K562 (cell line): ENCODE measurements around the gene EPHA4. TPM values are rescaled to one million over a fixed set of nuclear protein-coding genes. Genes with fewer than 3 reads are reported as not detected.

Experiments used
- ATAC-seq: fragments of 200-7000 bp; cut with Tn5 transposase; 3 replicates; pipeline ENCODE4 v1.9.1; 2020; ENCODE audit warnings: moderate library complexity
- BruUV-seq: library from RNA; stranded (reverse); fragments of 400-500 nt; replicated peaks from 2 replicates; lab custom pipeline; 2021; lab: Mats Ljungman, UMichigan
- CTCF ChIA-PET: fragments of 300-600 bp; formaldehyde crosslinking; extraction: SDS; loops from one replicate; lab custom pipeline; 2021; ENCODE audit warnings: low intra/inter-chr PET ratio; lab: Yijun Ruan, JAX
- POLR2A ChIA-PET: fragments of 300-600, 350-650 bp; sonication (Branson Sonifier 250); formaldehyde crosslinking; extraction: SDS; loops from one replicate; lab custom pipeline; 2021; ENCODE audit warnings: antibody characterized with exemption, inconsistent platforms; lab: Yijun Ruan, JAX
- DNase-seq, 4 experiments: peaks; one replicate each; pipeline versions ENCODE4 v3.0.0 to v3.0.0-alpha.2; 2011 to 2018; ENCODE audit warnings: low spot score in 3 of 4, mixed read lengths in 3 of 4; ENCODE audit errors: extremely low read depth in 1 of 4
- FAIRE-seq: peaks from 2 replicates; lab custom pipeline; 2011; peaks lifted over from hg19 to GRCh38; lab: Jason Lieb, UNC
- H2AFZ ChIP-seq: 2 replicates; pipeline ENCODE4 v1.6.0; 2011; ENCODE audit warnings: low read depth, low read length, control low read depth, inconsistent platforms
- H3K27ac ChIP-seq: fragments of 200-600 bp; 3 replicates; pipeline ENCODE4 v1.8.0; 2011; ENCODE audit warnings: low read depth, mild to moderate bottlenecking, control low read depth, inconsistent platforms, low read length, moderate library complexity, mixed read lengths; ENCODE audit errors: extremely low read depth
- H3K27me3 ChIP-seq, 2 experiments: fragments of 300-600 bp in 1 of 2; 2 replicates in 1 of 2; 3 replicates in 1 of 2; pipeline versions ENCODE4 v1.6.0 to v1.8.0; 2011; ENCODE audit warnings: inconsistent platforms in 2 of 2, low read length in 2 of 2, mild to moderate bottlenecking in 1 of 2, mixed read lengths in 1 of 2, moderate library complexity in 1 of 2; ENCODE audit not compliant: control insufficient read depth in 2 of 2, insufficient read depth in 2 of 2
- H3K36me3 ChIP-seq: fragments of 300-600 bp; 3 replicates; pipeline ENCODE4 v1.8.0; 2011; ENCODE audit warnings: mild to moderate bottlenecking, low read length, inconsistent platforms; ENCODE audit not compliant: control insufficient read depth, insufficient read depth
- H3K4me1 ChIP-seq, 2 experiments: fragments of 200-600 bp in 1 of 2; replicated peaks in 1 of 2; 2 replicates in 1 of 2; 3 replicates in 1 of 2; pipeline versions ENCODE4 v1.5.1 to v1.8.0; 2011; ENCODE audit warnings: inconsistent platforms in 2 of 2, low read length in 2 of 2, mild to moderate bottlenecking in 1 of 2, mixed read lengths in 1 of 2, moderate library complexity in 1 of 2; ENCODE audit not compliant: control insufficient read depth in 2 of 2, insufficient read depth in 2 of 2
- H3K4me2 ChIP-seq: 2 replicates; pipeline ENCODE4 v1.6.1; 2011; ENCODE audit warnings: low read length, control low read depth, inconsistent platforms, mixed read lengths; ENCODE audit not compliant: insufficient read depth
- H3K4me3 ChIP-seq: fragments of 200-600 bp; sonication (generic), shearing (Covaris generic); 2 replicates; pipeline ENCODE4 v1.5.1; 2016; ENCODE audit warnings: control low read depth, inconsistent platforms
- H3K79me2 ChIP-seq: fragments of 200-600 bp; 3 replicates; pipeline ENCODE4 v1.8.0; 2011; ENCODE audit warnings: low read length, inconsistent platforms; ENCODE audit not compliant: control insufficient read depth, insufficient read depth
- H3K9ac ChIP-seq, 2 experiments: 2 replicates each; pipeline versions ENCODE4 v1.6.0 to v1.6.1; 2011; ENCODE audit warnings: low read depth in 2 of 2, low read length in 2 of 2, control low read depth in 1 of 2, inconsistent platforms in 1 of 2, mild to moderate bottlenecking in 1 of 2, mixed read lengths in 1 of 2; ENCODE audit not compliant: insufficient read depth in 1 of 2
- H3K9me1 ChIP-seq: one replicate; pipeline ENCODE4 v1.6.0; 2011; ENCODE audit warnings: inconsistent platforms, mild to moderate bottlenecking, low read length, moderate library complexity; ENCODE audit not compliant: control insufficient read depth, insufficient read depth
- H3K9me3 ChIP-seq: replicated peaks from 2 replicates; pipeline ENCODE4 v1.5.1; 2011; ENCODE audit warnings: low read depth, low read length, inconsistent platforms; ENCODE audit not compliant: control insufficient read depth, insufficient read depth
- H4K20me1 ChIP-seq: replicated peaks from 2 replicates; pipeline ENCODE4 v1.6.1; 2011; ENCODE audit warnings: low read length, inconsistent platforms, mixed read lengths; ENCODE audit not compliant: control insufficient read depth, insufficient read depth
- CBX8 ChIP-seq: fragments of 200-600 bp; sonication (generic); IDR thresholded peaks from 2 replicates; pipeline ENCODE4 v1.6.1; 2012; ENCODE audit warnings: borderline replicate concordance, mixed run types, low read depth, mild to moderate bottlenecking, moderate library complexity, mixed read lengths, low read length, control low read depth, inconsistent platforms; ENCODE audit not compliant: poor library complexity, severe bottlenecking; ENCODE audit errors: extremely low read depth
- HDAC3 ChIP-seq: fragments of 450-650 bp; IDR thresholded peaks from 2 replicates; pipeline ENCODE4 v1.6.1; 2018; ENCODE audit warnings: borderline replicate concordance, mild to moderate bottlenecking, moderate library complexity; ENCODE audit not compliant: partially characterized antibody
- MCM7 ChIP-seq, 2 experiments: fragments of 450-650 bp; IDR thresholded peaks; 2 replicates each; pipeline ENCODE4 v1.6.1; 2016 to 2018
- NCOR1 ChIP-seq: fragments of 450-650 bp; IDR thresholded peaks from 2 replicates; pipeline ENCODE4 v1.6.1; 2016; ENCODE audit warnings: mild to moderate bottlenecking, moderate library complexity
- SOX6 ChIP-seq: fragments of 450-650 bp; IDR thresholded peaks from 2 replicates; pipeline ENCODE4 v1.6.1; 2014; ENCODE audit warnings: mild to moderate bottlenecking
- WGBS: fragments of 100-300 bp; shearing (Covaris generic); methylation state at CpG from one replicate; pipeline ENCODE4 v1.1.6; 2016; ENCODE audit warnings: low coverage, mixed read lengths; ENCODE audit not compliant: insufficient coverage; ENCODE audit errors: missing lambda C conversion rate; 5-methylcytosine and 5-hydroxymethylcytosine counted together
- in situ Hi-C: fragments of 300-500 bp; cut with MboI; formaldehyde crosslinking; loops from 4 replicates; pipeline ENCODE4 v1.15.0; 2018; ENCODE audit warnings: inconsistent platforms, mixed read lengths
- intact Hi-C: fragments of 100-400 bp; cut with micrococcal nuclease; formaldehyde crosslinking; loops from 2 replicates; pipeline ENCODE4 v1.14.2; 2022
- polyA plus RNA-seq, 8 experiments: library from polyadenylated mRNA; depleted of rRNA in 4 of 8; stranded (reverse) in 5 of 8; unstranded in 3 of 8; fragments of >200 nt; fragmentation: Nextera tagmentation in 2 of 8; fragmentation: Illumina TruSeq in 1 of 8; extraction: Ambion mirVana in 2 of 8; extraction: Trizol in 1 of 8; gene quantifications; 2 replicates each; pipeline versions ENCODE4 v1.2.1 to v1.2.3, GENCODE V29; 2011 to 2014; ENCODE audit warnings: inconsistent platforms in 1 of 8, missing spikeins in 1 of 8
- total RNA-seq, 7 experiments: library from RNA; depleted of rRNA in 6 of 7; stranded (reverse); fragments of >200 nt in 6 of 7; fragmentation: Illumina TruSeq in 2 of 7; extraction: Trizol in 2 of 7; gene quantifications; 2 replicates each; pipeline versions ENCODE4 v1.2.1 to v1.2.3, GENCODE V29; 2011 to 2021; ENCODE audit warnings: low replicate concordance in 1 of 7
- TF ChIP-seq, protein P1 (sequence below): fragments of 450-650 bp; IDR thresholded peaks from 2 replicates; pipeline ENCODE4 v1.6.1; 2017; ENCODE audit warnings: antibody characterized with exemption, mild to moderate bottlenecking
- TF ChIP-seq, protein P2 (sequence below): sonication (generic); formaldehyde crosslinking; IDR thresholded peaks from 2 replicates; pipeline ENCODE4 v1.8.0; 2022; ENCODE audit warnings: missing genetic modification reagents, mild to moderate bottlenecking, moderate library complexity, borderline replicate concordance
- TF ChIP-seq, protein P3 (sequence below), 2 experiments: fragments of 200-800 bp in 1 of 2; sonication (Bioruptor generic) in 1 of 2; sonication (generic) in 1 of 2; formaldehyde crosslinking in 1 of 2; IDR thresholded peaks in 1 of 2; conservative IDR thresholded peaks in 1 of 2; 2 replicates each; pipeline versions ENCODE4 v1.5.0 to v1.6.1; 2016 to 2020; ENCODE audit warnings: missing compliant biosample characterization in 1 of 2, missing genetic modification characterization in 1 of 2, missing genetic modification reagents in 1 of 2

The EPHA4 gene
- total and polyA plus RNA-seq, 9 of the 15 experiments (the other 6 are each of a cell fraction or from before 2014, with no cell fraction given) = 0.07 to 0.09 (median 0.07) TPM; not detected in 6

DNA sequence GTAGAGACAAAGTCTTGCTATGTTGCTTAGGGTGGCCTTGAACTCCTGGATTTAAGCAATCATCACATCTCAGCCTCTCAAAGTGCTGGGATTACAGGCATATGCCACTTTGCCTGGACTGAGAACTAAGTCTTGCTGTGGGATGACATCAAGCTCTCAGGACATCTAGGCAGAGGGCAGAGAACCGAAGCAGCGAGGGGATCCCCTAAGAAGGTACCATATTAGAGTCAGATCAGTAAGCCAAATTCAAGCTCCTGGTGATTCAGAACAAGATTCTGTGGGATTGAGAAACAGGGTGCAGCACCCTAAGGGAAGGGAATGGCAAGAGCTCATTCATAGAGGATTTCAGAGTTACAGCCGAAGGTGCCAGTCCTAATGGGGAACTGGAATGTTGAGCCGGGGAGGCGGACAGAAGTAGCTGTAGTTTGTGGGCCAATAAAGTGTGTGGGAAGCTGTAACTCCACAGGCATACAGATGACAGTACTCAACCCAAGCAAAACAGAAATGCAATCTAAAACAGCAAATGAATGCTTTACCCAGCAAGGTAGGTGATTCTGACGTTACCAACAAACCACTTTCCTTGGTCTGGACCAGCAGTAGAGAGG is 30.9 kb downstream of the EPHA4 start:
- Histone ChIP-seq H4K20me1 (no peaks in the 10 kb centered on the region), H3K4me1 (no peaks in the 10 kb centered on the region), H2AFZ (no peak overlapping the region), H3K9me3 (no peaks in the 10 kb centered on the region), H3K4me3 (no peak overlapping the region), H3K4me2 (no peak overlapping the region), H3K9ac (no peak overlapping the region), H3K36me3 (no peaks in the 10 kb centered on the region), H3K79me2 (no peaks in the 10 kb centered on the region), H3K27ac (no peak overlapping the region), H3K27me3 (no peaks in the 10 kb centered on the region), H3K9me1 (no peaks in the 10 kb centered on the region)
- no peak for FAIRE-seq
- 2% methylated on average over 6 of the region's 6 CpGs for WGBS
- in situ Hi-C loops (no loop called here), intact Hi-C loops (no loop called here)
- ATAC-seq = no peak
- POLR2A ChIA-PET = no interaction called here
- CTCF ChIA-PET = no interaction called here
- TF ChIP-seq, protein P1, sequence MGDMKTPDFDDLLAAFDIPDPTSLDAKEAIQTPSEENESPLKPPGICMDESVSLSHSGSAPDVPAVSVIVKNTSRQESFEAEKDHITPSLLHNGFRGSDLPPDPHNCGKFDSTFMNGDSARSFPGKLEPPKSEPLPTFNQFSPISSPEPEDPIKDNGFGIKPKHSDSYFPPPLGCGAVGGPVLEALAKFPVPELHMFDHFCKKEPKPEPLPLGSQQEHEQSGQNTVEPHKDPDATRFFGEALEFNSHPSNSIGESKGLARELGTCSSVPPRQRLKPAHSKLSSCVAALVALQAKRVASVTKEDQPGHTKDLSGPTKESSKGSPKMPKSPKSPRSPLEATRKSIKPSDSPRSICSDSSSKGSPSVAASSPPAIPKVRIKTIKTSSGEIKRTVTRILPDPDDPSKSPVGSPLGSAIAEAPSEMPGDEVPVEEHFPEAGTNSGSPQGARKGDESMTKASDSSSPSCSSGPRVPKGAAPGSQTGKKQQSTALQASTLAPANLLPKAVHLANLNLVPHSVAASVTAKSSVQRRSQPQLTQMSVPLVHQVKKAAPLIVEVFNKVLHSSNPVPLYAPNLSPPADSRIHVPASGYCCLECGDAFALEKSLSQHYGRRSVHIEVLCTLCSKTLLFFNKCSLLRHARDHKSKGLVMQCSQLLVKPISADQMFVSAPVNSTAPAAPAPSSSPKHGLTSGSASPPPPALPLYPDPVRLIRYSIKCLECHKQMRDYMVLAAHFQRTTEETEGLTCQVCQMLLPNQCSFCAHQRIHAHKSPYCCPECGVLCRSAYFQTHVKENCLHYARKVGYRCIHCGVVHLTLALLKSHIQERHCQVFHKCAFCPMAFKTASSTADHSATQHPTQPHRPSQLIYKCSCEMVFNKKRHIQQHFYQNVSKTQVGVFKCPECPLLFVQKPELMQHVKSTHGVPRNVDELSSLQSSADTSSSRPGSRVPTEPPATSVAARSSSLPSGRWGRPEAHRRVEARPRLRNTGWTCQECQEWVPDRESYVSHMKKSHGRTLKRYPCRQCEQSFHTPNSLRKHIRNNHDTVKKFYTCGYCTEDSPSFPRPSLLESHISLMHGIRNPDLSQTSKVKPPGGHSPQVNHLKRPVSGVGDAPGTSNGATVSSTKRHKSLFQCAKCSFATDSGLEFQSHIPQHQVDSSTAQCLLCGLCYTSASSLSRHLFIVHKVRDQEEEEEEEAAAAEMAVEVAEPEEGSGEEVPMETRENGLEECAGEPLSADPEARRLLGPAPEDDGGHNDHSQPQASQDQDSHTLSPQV = no peak
- TF ChIP-seq NCOR1 = no peak
- TF ChIP-seq MCM7 (IDR thresholded peaks at IDR 0.05) = no peak
- TF ChIP-seq SOX6 = no peak
- TF ChIP-seq HDAC3 = no peak
- TF ChIP-seq, protein P2, sequence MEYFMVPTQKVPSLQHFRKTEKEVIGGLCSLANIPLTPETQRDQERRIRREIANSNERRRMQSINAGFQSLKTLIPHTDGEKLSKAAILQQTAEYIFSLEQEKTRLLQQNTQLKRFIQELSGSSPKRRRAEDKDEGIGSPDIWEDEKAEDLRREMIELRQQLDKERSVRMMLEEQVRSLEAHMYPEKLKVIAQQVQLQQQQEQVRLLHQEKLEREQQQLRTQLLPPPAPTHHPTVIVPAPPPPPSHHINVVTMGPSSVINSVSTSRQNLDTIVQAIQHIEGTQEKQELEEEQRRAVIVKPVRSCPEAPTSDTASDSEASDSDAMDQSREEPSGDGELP = no peak
- no peak for TF ChIP-seq CBX8
- TF ChIP-seq, protein P3, sequence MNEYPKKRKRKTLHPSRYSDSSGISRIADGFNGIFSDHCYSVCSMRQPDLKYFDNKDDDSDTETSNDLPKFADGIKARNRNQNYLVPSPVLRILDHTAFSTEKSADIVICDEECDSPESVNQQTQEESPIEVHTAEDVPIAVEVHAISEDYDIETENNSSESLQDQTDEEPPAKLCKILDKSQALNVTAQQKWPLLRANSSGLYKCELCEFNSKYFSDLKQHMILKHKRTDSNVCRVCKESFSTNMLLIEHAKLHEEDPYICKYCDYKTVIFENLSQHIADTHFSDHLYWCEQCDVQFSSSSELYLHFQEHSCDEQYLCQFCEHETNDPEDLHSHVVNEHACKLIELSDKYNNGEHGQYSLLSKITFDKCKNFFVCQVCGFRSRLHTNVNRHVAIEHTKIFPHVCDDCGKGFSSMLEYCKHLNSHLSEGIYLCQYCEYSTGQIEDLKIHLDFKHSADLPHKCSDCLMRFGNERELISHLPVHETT (CRISPR knock-in tag; conservative IDR thresholded peaks at IDR 0.05 in 1 of 2, IDR thresholded peaks at IDR 0.05 in 1 of 2) = no peak
- BruUV-seq = no TSS peak
- no peak for DNase-seq
